ENCODE results near the gene MTREX. TPM values are rescaled to one million over a fixed set of nuclear protein-coding genes. Genes with fewer than 3 reads are reported as not detected.

Gene MTREX
- total and polyA plus RNA-seq, 7 donors: 11.3 to 76.7 (median 59.0) TPM

DNA sequence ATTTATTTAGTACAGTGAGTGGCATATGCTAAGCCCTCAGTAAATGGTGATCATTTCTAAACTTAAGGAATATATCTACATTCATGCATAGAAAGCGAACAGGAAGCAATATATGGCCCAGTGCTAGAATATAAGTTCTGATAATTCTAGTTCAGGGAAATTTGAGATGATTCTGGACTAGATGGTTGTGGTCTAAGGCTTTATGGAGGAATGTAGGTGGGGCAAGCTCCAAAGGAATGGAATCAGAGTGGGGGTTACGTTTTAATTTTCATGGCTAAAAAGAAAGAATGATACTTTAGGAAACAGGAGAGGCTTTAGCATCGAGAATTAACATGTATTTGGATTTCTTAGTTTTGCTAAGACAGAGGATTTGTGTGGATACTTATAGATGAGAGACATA, 56.1 kb downstream of the MTREX start:
- no peak for DNase-seq
- 93 to 95% methylated on average over 3 of the region's 3 CpGs for WGBS, 2 donors
- Histone ChIP-seq H3K4me1 (no peaks in the 10 kb centered on the region), H3K36me3 (peaks cover 0 to 40% (median 12%) of the 10 kb centered on the region in 4 donors), H3K9me3 (no peaks in the 10 kb centered on the region), H3K27me3 (no peaks in the 10 kb centered on the region), H3K4me3 (no peak overlapping the region), H3K27ac (no peak overlapping the region)
- intact Hi-C loops (cut with DNase I): no loop called here
- TF ChIP-seq POLR2AphosphoS5 (IDR thresholded peaks at IDR 0.05): no peak
- no peak for TF ChIP-seq EP300 (IDR thresholded peaks at IDR 0.05)
- TF ChIP-seq, protein P1, sequence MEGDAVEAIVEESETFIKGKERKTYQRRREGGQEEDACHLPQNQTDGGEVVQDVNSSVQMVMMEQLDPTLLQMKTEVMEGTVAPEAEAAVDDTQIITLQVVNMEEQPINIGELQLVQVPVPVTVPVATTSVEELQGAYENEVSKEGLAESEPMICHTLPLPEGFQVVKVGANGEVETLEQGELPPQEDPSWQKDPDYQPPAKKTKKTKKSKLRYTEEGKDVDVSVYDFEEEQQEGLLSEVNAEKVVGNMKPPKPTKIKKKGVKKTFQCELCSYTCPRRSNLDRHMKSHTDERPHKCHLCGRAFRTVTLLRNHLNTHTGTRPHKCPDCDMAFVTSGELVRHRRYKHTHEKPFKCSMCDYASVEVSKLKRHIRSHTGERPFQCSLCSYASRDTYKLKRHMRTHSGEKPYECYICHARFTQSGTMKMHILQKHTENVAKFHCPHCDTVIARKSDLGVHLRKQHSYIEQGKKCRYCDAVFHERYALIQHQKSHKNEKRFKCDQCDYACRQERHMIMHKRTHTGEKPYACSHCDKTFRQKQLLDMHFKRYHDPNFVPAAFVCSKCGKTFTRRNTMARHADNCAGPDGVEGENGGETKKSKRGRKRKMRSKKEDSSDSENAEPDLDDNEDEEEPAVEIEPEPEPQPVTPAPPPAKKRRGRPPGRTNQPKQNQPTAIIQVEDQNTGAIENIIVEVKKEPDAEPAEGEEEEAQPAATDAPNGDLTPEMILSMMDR (IDR thresholded peaks at IDR 0.05): no peak
- TF ChIP-seq POLR2A (IDR thresholded peaks at IDR 0.05): no peak

GRCh38 chr5:55364537-55365055, 56.8 kb downstream of the MTREX start:
- Histone ChIP-seq H3K27me3 (no peaks in the 10 kb centered on the region), H3K4me3 (no peak overlapping the region), H3K9me3 (no peaks in the 10 kb centered on the region), H3K36me3 (peaks cover 0 to 40% (median 13%) of the 10 kb centered on the region in 4 donors), H3K27ac (no peak overlapping the region), H3K4me1 (no peaks in the 10 kb centered on the region)
- TF ChIP-seq, protein P1 (IDR thresholded peaks at IDR 0.05): no peak
- no peak for TF ChIP-seq POLR2A (IDR thresholded peaks at IDR 0.05)
- no peak for TF ChIP-seq POLR2AphosphoS5 (IDR thresholded peaks at IDR 0.05)
- TF ChIP-seq EP300 (IDR thresholded peaks at IDR 0.05): no peak
- 71 to 79% methylated on average over 4 of the region's 4 CpGs for WGBS, 2 donors
- intact Hi-C loops (cut with DNase I): no loop called here
- DNase-seq: no peak

GRCh38 chr5:55370291-55370925, 62.6 kb downstream of the MTREX start:
- H3K4me1 ChIP-seq: no peaks in the 10 kb centered on the region
- intact Hi-C loops (cut with DNase I): no loop called here
- no peaks in the 10 kb centered on the region for H3K9me3 ChIP-seq
- no peak for DNase-seq
- no peak for TF ChIP-seq EP300 (IDR thresholded peaks at IDR 0.05)
- TF ChIP-seq, protein P1 (IDR thresholded peaks at IDR 0.05): no peak
- no peak for TF ChIP-seq POLR2AphosphoS5 (IDR thresholded peaks at IDR 0.05)
- no peak for TF ChIP-seq POLR2A (IDR thresholded peaks at IDR 0.05)
- peaks cover 0 to 65% (median 17%) of the 10 kb centered on the region in 4 donors for H3K36me3 ChIP-seq
- H3K27me3 ChIP-seq: no peaks in the 10 kb centered on the region
- no peak overlapping the region for H3K27ac ChIP-seq
- H3K4me3 ChIP-seq: no peak overlapping the region
- WGBS, 2 donors: 89 to 97% methylated on average over 1 of the region's 1 CpG

DNA sequence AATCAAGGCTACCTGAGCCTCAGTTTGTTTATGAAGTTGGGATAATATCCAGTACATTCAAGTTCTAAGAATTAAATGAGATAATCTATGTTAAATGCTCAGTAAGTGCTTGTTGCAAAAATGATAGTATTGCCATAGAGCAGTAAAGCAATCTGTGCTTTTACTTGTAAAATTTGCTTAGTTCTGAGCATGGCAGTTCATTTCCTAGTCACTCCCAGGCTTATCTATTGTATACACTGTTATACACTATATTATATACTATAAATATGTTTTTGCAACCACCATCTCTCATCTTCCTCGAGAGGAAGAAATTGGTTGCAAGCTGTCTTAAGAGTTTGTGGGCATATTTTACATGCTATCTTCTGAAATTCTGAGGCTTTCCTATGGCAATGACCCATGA, 63.4 kb downstream of the MTREX start:
- H3K4me1 ChIP-seq: no peaks in the 10 kb centered on the region
- no peaks in the 10 kb centered on the region for H3K27me3 ChIP-seq
- no peaks in the 10 kb centered on the region for H3K9me3 ChIP-seq
- no peak for DNase-seq
- intact Hi-C loops (cut with DNase I): no loop called here
- no peak overlapping the region for H3K4me3 ChIP-seq
- peaks cover 0 to 68% (median 17%) of the 10 kb centered on the region in 4 donors for H3K36me3 ChIP-seq
- no peak overlapping the region for H3K27ac ChIP-seq
- WGBS, 2 donors: 19 to 73% methylated on average over 1 of the region's 1 CpG
- TF ChIP-seq EP300 (IDR thresholded peaks at IDR 0.05) (no peak), POLR2A (IDR thresholded peaks at IDR 0.05) (no peak), POLR2AphosphoS5 (IDR thresholded peaks at IDR 0.05) (no peak)
- TF ChIP-seq, protein P1 (IDR thresholded peaks at IDR 0.05): no peak
